Smooth muscle cell (in vitro differentiated cells): ENCODE measurements around the gene MZT1. TPM values are rescaled to one million over a fixed set of nuclear protein-coding genes. Genes with fewer than 3 reads are reported as not detected.

Experiments
- DNase-seq: peaks from one replicate; lab custom pipeline; 2025; ENCODE audit not compliant: unreplicated experiment; lab: John Stamatoyannopoulos, UW
- H2AFZ ChIP-seq: fragments of 200-600 bp; sonication (generic); 2 replicates; pipeline ENCODE4 v1.6.0; 2016; ENCODE audit warnings: antibody characterized with exemption, low read depth, mild to moderate bottlenecking
- H3F3A ChIP-seq: fragments of 200-600 bp; sonication (generic); 2 replicates; pipeline ENCODE4 v1.6.0; 2017; ENCODE audit warnings: antibody characterized with exemption, low read depth
- H3K27ac ChIP-seq: fragments of 200-600 bp; sonication (generic); 2 replicates; pipeline ENCODE4 v1.5.1; 2016; ENCODE audit warnings: low read depth, mild to moderate bottlenecking
- H3K27me3 ChIP-seq: fragments of 200-600 bp; sonication (generic); 2 replicates; pipeline ENCODE4 v1.6.1; 2016; ENCODE audit warnings: low read depth, mild to moderate bottlenecking
- H3K36me3 ChIP-seq: fragments of 200-600 bp; sonication (generic); 2 replicates; pipeline ENCODE4 v1.5.1; 2016; ENCODE audit warnings: low read depth
- H3K4me1 ChIP-seq: fragments of 200-600 bp; sonication (generic); 2 replicates; pipeline ENCODE4 v1.5.1; 2016; ENCODE audit warnings: low read depth
- H3K4me2 ChIP-seq: fragments of 200-600 bp; sonication (generic); 2 replicates; pipeline ENCODE4 v1.6.0; 2016; ENCODE audit warnings: mild to moderate bottlenecking
- H3K4me3 ChIP-seq: fragments of 200-600 bp; sonication (generic); 2 replicates; pipeline ENCODE4 v1.5.1; 2016; ENCODE audit warnings: mild to moderate bottlenecking
- H3K79me2 ChIP-seq: fragments of 200-600 bp; sonication (generic); 2 replicates; pipeline ENCODE4 v1.6.0; 2016; ENCODE audit warnings: low read depth, mild to moderate bottlenecking
- H3K9ac ChIP-seq: fragments of 200-600 bp; sonication (generic); 2 replicates; pipeline ENCODE4 v1.6.0; 2016; ENCODE audit warnings: low read depth
- H3K9me3 ChIP-seq: fragments of 200-600 bp; sonication (generic); replicated peaks from 2 replicates; pipeline ENCODE4 v1.5.1; 2016; ENCODE audit warnings: low read depth
- H4K20me1 ChIP-seq: fragments of 200-600 bp; sonication (generic); 2 replicates; pipeline ENCODE4 v1.6.0; 2016; ENCODE audit warnings: low read depth
- CTCF ChIP-seq: fragments of 200-600 bp; sonication (generic); IDR thresholded peaks from 2 replicates; pipeline ENCODE4 v1.5.1; 2017; ENCODE audit warnings: borderline replicate concordance, mild to moderate bottlenecking, antibody characterized with exemption; ENCODE audit not compliant: insufficient read depth, poor library complexity, severe bottlenecking
- WGBS: methylation state at CpG from one replicate; pipeline ENCODE4 v1.1.7; 2016; ENCODE audit warnings: low lambda C conversion rate; 5-methylcytosine and 5-hydroxymethylcytosine counted together
- polyA plus RNA-seq: library from polyadenylated mRNA; unstranded; fragments of >200 nt; fragmentation: Nextera tagmentation; extraction: Ambion mirVana; gene quantifications from 2 replicates; pipeline ENCODE4 v1.2.1, GENCODE V29; 2016
- total RNA-seq: library from RNA; depleted of rRNA; stranded (reverse); fragments of >200 nt; gene quantifications from 2 replicates; pipeline ENCODE4 v1.2.3, GENCODE V29; 2014

MZT1 gene
- total and polyA plus RNA-seq, 2 experiments from 2014 or later, result 10.3 to 16.8 TPM

GRCh38 chr13:72692884-72693514, 34.4 kb downstream of the MZT1 start:
- Histone ChIP-seq H3K79me2 (no peaks in the 10 kb centered on the region), H3F3A (no peaks in the 10 kb centered on the region), H3K9me3 (no peaks in the 10 kb centered on the region), H3K4me2 (no peak overlapping the region), H4K20me1 (no peaks in the 10 kb centered on the region), H3K9ac (no peak overlapping the region), H2AFZ (no peak overlapping the region), H3K27me3 (no peaks in the 10 kb centered on the region), H3K36me3 (no peaks in the 10 kb centered on the region), H3K4me3 (no peak overlapping the region), H3K4me1 (no peaks in the 10 kb centered on the region), H3K27ac (no peak overlapping the region)
- 59% methylated on average over 5 of the region's 5 CpGs for whole genome bisulfite sequencing
- no peak for TF ChIP-seq CTCF
- DNase-seq, result no peak

DNA sequence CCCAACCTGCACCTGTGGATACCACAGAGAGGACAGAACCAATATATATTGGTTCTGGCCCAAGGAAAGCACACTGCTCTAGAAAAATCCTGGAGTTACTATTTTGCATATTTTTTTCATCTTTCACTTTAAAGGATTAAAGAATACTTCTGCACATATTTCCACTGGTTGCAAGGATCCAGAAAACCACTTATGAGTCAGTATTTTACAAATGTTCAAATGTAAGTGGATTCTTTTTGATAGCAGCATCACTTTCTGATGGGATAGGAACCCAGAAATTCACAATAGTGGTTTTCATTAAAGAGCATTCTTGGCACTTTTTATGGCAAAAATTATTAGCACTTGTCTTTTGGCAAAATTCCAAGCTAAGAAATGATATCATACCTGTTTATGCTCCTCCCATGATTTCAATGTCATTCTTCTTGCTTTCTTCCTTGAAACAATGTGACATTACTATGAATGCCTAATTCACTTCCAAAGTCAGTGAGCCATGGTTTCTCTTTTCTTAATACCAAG, 38.2 kb downstream of the MZT1 start:
- no peak overlapping the region for H3K27ac ChIP-seq
- no peak for DNase-seq

DNA sequence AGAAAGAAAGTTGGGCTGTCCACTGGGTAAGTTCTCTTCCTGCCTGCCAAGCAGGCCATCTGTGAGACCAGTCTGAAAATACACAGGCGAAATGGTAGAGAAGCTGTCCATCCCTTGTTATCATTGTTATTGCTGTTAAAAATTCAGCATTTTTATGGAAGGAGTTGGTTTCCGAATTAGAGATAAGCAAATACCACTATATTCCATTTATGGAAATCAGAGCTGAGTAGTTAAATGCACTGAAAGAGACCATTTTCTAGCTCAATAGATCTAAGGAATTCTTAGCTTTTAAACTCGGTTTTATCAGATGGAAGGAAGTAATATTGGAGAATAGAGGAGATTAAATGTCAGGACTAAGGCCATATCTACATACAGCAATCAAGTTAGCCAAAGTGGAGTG, 40.7 kb downstream of the MZT1 start:
- peak overlapping the region; percentile 8 for H3K4me2 ChIP-seq
- no peak for TF ChIP-seq CTCF
- DNase-seq, result no peak

More for the DNA sequence above, 38.2 kb downstream of the MZT1 start:
- Histone ChIP-seq H3K4me3 (no peak overlapping the region), H3K9ac (no peak overlapping the region), H4K20me1 (no peaks in the 10 kb centered on the region), H3K79me2 (no peaks in the 10 kb centered on the region), H2AFZ (no peak overlapping the region), H3K27me3 (no peaks in the 10 kb centered on the region), H3K9me3 (no peaks in the 10 kb centered on the region), H3K4me2 (no peak overlapping the region), H3K36me3 (no peaks in the 10 kb centered on the region), H3K4me1 (no peaks in the 10 kb centered on the region), H3F3A (no peaks in the 10 kb centered on the region)
- TF ChIP-seq CTCF, result no peak

GRCh38 chr13:72680353-72680752, 47.1 kb downstream of the MZT1 start:
- no peak for DNase-seq
- Histone ChIP-seq H3K79me2 (no peaks in the 10 kb centered on the region), H3K9me3 (no peaks in the 10 kb centered on the region), H3K4me2 (no peak overlapping the region), H4K20me1 (no peaks in the 10 kb centered on the region), H3K4me1 (no peaks in the 10 kb centered on the region), H3K27me3 (no peaks in the 10 kb centered on the region), H3F3A (no peaks in the 10 kb centered on the region), H3K27ac (no peak overlapping the region), H3K9ac (no peak overlapping the region), H3K4me3 (no peak overlapping the region), H3K36me3 (no peaks in the 10 kb centered on the region), H2AFZ (no peak overlapping the region)
- WGBS, result 94% methylated on average over 1 of the region's 1 CpG
- no peak for TF ChIP-seq CTCF

More for the DNA sequence above, 40.7 kb downstream of the MZT1 start:
- no peaks in the 10 kb centered on the region for H4K20me1 ChIP-seq
- H3K4me3 ChIP-seq, result no peak overlapping the region
- H3K27me3 ChIP-seq, result no peaks in the 10 kb centered on the region
- H3K4me1 ChIP-seq, result no peaks in the 10 kb centered on the region
- 45% methylated on average over 3 of the region's 3 CpGs for WGBS
- H2AFZ ChIP-seq, result peak overlapping the region; percentile 55
- no peaks in the 10 kb centered on the region for H3K36me3 ChIP-seq
- no peaks in the 10 kb centered on the region for H3K79me2 ChIP-seq
- H3K27ac ChIP-seq, result peak overlapping the region; percentile 18
- no peaks in the 10 kb centered on the region for H3K9me3 ChIP-seq
- no peaks in the 10 kb centered on the region for H3F3A ChIP-seq
- no peak overlapping the region for H3K9ac ChIP-seq
